ENCODE measurements around the gene TARDBP.
"Not testable (repeated sequence)": the region's sequence is repeated elsewhere in the genome, so short reads cannot be mapped to it uniquely, and the experiment has no call there.

TARDBP gene

DNA sequence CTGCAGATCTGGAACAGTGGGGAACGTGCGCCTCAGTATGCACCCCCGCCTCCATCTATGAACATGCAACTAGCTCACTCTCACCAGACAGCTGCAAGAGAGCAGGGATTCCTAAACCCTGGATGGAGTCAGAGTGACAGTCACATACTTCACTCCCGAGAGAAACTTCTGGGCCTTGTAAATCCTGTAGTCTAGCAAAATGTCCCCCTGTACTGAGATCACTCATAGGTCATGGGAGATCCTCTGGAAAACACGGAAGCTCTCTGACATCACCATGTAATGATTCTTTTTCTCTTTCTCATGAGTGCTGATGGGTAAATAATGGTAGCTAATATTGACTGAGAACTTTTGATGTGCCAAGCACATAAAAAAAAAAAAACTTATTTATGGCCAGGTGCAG is 23.4 kb upstream of the TARDBP start:
- Histone ChIP-seq H3K79me2 (ENCODE audit: control insufficient read depth, low read length) (no peaks in the 10 kb centered on the region), H3K27ac (ENCODE audit: low read depth, low read length) (no peak overlapping the region)

DNA sequence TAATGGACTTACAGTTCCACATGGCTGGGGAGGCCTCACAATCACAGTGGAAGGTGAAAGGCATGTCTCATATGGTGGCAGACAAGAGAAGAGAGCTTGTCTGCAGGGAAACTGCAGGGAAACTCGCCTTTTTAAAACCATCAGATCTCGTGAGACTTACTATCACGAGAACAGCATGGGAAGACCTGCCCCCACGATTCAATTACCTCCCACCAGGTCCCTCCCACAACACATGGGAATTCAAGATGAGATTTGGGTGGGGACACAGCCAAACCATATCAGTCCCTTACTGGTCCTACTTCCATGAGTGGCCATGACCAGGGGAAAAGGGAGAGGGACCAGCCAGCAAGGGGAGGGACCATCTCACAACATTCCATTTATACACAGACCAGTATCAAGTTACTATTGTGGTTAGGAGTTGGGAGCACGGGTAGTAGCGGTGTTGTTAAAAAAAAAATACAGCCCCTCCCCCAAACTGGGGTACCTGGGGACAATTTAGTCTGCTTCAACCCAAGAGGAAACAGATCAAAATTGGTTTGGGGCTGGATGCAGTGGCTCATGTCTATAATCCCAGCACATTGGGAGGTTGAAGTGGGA is 22.4 kb upstream of the TARDBP start:
- not testable (repeated sequence) for H3K4me2 ChIP-seq (ENCODE audit: low read length)

More for the DNA sequence above, 23.4 kb upstream of the TARDBP start:
- H3F3A ChIP-seq (ENCODE audit: control insufficient read depth, insufficient read depth): no peaks in the 10 kb centered on the region
- H3K4me3 ChIP-seq (ENCODE audit: low read length): no peak overlapping the region
- H3K4me1 ChIP-seq (ENCODE audit: control insufficient read depth, low read length): peaks cover 9% of the 10 kb centered on the region
- H3K4me2 ChIP-seq (ENCODE audit: low read length): no peak overlapping the region
- H4K20me1 ChIP-seq (ENCODE audit: control insufficient read depth, insufficient read depth, low read depth, low read length): no peaks in the 10 kb centered on the region
- H3K36me3 ChIP-seq (ENCODE audit: control insufficient read depth, low read length): no peaks in the 10 kb centered on the region
- no peaks in the 10 kb centered on the region for H3K9me3 ChIP-seq (ENCODE audit: control insufficient read depth, insufficient read depth, low read length)
- H3K9me2 ChIP-seq (replicated peaks; ENCODE audit: control insufficient read depth, low read length): no peaks in the 10 kb centered on the region
- no peak for TF ChIP-seq EZH2phosphoT487 (IDR thresholded peaks at IDR 0.05; ENCODE audit: borderline replicate concordance, low read length)
- TF ChIP-seq, protein P1, sequence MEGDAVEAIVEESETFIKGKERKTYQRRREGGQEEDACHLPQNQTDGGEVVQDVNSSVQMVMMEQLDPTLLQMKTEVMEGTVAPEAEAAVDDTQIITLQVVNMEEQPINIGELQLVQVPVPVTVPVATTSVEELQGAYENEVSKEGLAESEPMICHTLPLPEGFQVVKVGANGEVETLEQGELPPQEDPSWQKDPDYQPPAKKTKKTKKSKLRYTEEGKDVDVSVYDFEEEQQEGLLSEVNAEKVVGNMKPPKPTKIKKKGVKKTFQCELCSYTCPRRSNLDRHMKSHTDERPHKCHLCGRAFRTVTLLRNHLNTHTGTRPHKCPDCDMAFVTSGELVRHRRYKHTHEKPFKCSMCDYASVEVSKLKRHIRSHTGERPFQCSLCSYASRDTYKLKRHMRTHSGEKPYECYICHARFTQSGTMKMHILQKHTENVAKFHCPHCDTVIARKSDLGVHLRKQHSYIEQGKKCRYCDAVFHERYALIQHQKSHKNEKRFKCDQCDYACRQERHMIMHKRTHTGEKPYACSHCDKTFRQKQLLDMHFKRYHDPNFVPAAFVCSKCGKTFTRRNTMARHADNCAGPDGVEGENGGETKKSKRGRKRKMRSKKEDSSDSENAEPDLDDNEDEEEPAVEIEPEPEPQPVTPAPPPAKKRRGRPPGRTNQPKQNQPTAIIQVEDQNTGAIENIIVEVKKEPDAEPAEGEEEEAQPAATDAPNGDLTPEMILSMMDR (IDR thresholded peaks at IDR 0.05; ENCODE audit: low read depth, low read length, poor library complexity, severe bottlenecking): no peak
- H3K27me3 ChIP-seq (ENCODE audit: control insufficient read depth, low read length): peaks cover 25% of the 10 kb centered on the region

DNA sequence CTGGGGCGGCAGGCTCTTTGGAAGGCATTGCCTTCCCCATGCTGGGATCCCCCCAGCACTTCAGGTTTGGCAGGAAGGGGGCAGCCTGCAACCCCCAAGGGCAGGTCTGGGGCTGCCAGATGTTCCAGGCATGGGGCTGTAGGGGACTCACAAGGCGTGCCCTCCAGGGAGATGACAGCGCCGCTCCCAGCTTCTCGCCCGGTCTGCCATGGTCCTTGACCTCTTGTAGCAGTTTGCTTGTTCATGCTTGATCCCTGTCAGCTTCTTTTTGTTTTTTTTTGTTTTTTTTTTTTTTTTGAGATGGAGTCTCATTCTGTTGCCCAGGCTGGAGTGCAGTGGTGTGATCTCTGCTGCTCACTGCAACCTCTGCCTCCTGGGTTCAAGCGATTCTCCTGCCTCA is 21.6 kb upstream of the TARDBP start:
- Histone ChIP-seq H3K9me3 (ENCODE audit: control insufficient read depth, insufficient read depth, low read length) (no peaks in the 10 kb centered on the region), H3K4me2 (ENCODE audit: low read length) (no peak overlapping the region), H3K27me3 (ENCODE audit: control insufficient read depth, low read length) (peaks cover 17% of the 10 kb centered on the region), H3K4me1 (ENCODE audit: control insufficient read depth, low read length) (peaks cover 6% of the 10 kb centered on the region), H4K20me1 (ENCODE audit: control insufficient read depth, insufficient read depth, low read depth, low read length) (no peaks in the 10 kb centered on the region), H3K36me3 (ENCODE audit: control insufficient read depth, low read length) (no peaks in the 10 kb centered on the region), H3K4me3 (ENCODE audit: low read length) (no peak overlapping the region), H3F3A (ENCODE audit: control insufficient read depth, insufficient read depth) (no peaks in the 10 kb centered on the region), H3K79me2 (ENCODE audit: control insufficient read depth, low read length) (no peaks in the 10 kb centered on the region), H3K27ac (ENCODE audit: low read depth, low read length) (no peak overlapping the region), H3K9me2 (replicated peaks; ENCODE audit: control insufficient read depth, low read length) (no peaks in the 10 kb centered on the region)
- no peak for TF ChIP-seq EZH2phosphoT487 (IDR thresholded peaks at IDR 0.05; ENCODE audit: borderline replicate concordance, low read length)
- TF ChIP-seq, protein P1 (IDR thresholded peaks at IDR 0.05; ENCODE audit: low read depth, low read length, poor library complexity, severe bottlenecking): no peak

More for the DNA sequence above, 22.4 kb upstream of the TARDBP start:
- H3K36me3 ChIP-seq (ENCODE audit: control insufficient read depth, low read length); H3K79me2 ChIP-seq (ENCODE audit: control insufficient read depth, low read length); H3K9me2 ChIP-seq (replicated peaks; ENCODE audit: control insufficient read depth, low read length); H3K9me3 ChIP-seq (ENCODE audit: control insufficient read depth, insufficient read depth, low read length); H4K20me1 ChIP-seq (ENCODE audit: control insufficient read depth, insufficient read depth, low read depth, low read length); H3F3A ChIP-seq (ENCODE audit: control insufficient read depth, insufficient read depth); H3K27ac ChIP-seq (ENCODE audit: low read depth, low read length); H3K4me3 ChIP-seq (ENCODE audit: low read length); H3K4me1 ChIP-seq (ENCODE audit: control insufficient read depth, low read length): not testable (repeated sequence)
- peaks cover 23% of the 10 kb centered on the region for H3K27me3 ChIP-seq (ENCODE audit: control insufficient read depth, low read length)

DNA sequence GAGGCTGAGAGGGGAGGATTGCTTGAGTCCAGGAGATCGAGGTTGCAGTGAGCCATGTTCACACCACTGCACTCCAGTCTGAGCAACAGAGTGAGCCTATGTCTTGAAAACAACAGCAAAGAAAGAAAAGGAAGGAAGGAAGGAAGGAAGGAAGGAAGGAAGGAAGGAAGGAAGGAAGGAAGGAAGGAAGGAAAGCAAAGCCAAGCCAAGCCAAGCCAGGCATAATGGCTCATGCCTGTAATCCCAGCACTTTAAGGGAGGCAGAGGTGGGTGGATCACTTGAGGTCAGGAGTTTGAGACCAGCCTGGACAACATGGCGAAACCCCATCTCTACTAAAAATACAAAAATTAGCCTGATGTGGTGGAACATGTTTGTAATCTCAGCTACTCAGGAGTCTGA is 20.4 kb upstream of the TARDBP start:
- H3K27me3 ChIP-seq (ENCODE audit: control insufficient read depth, low read length); H3K4me1 ChIP-seq (ENCODE audit: control insufficient read depth, low read length); H3K79me2 ChIP-seq (ENCODE audit: control insufficient read depth, low read length); H3K27ac ChIP-seq (ENCODE audit: low read depth, low read length); H3K4me3 ChIP-seq (ENCODE audit: low read length); H3K9me2 ChIP-seq (replicated peaks; ENCODE audit: control insufficient read depth, low read length); H3K9me3 ChIP-seq (ENCODE audit: control insufficient read depth, insufficient read depth, low read length); H4K20me1 ChIP-seq (ENCODE audit: control insufficient read depth, insufficient read depth, low read depth, low read length); H3K36me3 ChIP-seq (ENCODE audit: control insufficient read depth, low read length); H3K4me2 ChIP-seq (ENCODE audit: low read length); H3F3A ChIP-seq (ENCODE audit: control insufficient read depth, insufficient read depth): not testable (repeated sequence)

Data from DOHH2 (cell line).